NB4 (cell line): ENCODE data around the gene TFPI.

Source experiments
- POLR2A ChIP-seq: IDR thresholded peaks from 2 replicates; pipeline ENCODE4 v1.6.1; 2011; ENCODE audit warnings: mild to moderate bottlenecking; ENCODE audit not compliant: insufficient read length; ENCODE audit errors: extremely low read depth
- TF ChIP-seq, protein P1 (sequence below): IDR thresholded peaks from one replicate; pipeline ENCODE4 v1.5.1; 2012; ENCODE audit warnings: low read depth, low read length

- TF ChIP-seq, protein P1, sequence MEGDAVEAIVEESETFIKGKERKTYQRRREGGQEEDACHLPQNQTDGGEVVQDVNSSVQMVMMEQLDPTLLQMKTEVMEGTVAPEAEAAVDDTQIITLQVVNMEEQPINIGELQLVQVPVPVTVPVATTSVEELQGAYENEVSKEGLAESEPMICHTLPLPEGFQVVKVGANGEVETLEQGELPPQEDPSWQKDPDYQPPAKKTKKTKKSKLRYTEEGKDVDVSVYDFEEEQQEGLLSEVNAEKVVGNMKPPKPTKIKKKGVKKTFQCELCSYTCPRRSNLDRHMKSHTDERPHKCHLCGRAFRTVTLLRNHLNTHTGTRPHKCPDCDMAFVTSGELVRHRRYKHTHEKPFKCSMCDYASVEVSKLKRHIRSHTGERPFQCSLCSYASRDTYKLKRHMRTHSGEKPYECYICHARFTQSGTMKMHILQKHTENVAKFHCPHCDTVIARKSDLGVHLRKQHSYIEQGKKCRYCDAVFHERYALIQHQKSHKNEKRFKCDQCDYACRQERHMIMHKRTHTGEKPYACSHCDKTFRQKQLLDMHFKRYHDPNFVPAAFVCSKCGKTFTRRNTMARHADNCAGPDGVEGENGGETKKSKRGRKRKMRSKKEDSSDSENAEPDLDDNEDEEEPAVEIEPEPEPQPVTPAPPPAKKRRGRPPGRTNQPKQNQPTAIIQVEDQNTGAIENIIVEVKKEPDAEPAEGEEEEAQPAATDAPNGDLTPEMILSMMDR = no peak
- TF ChIP-seq POLR2A = no peak
Measured at GRCh38 chr2:187446711-187447110, 107.5 kb downstream of the TFPI start.
